SK-N-SH treated with all-trans-retinoic acid at 6 μM for 48 hours (cell line): Measurements from ENCODE around the gene NFATC3.

Experiments used
- TCF4 ChIP-seq: fragments of 250-450 bp; sonication (Bioruptor Pico); IDR thresholded peaks from 2 replicates; pipeline ENCODE4 v1.8.0; 2021; ENCODE audit warnings: mild to moderate bottlenecking, moderate library complexity, borderline replicate concordance
- TOX ChIP-seq: fragments of 250-450 bp; sonication (Bioruptor Pico); IDR thresholded peaks from 2 replicates; pipeline ENCODE4 v1.8.0; 2021; ENCODE audit warnings: mild to moderate bottlenecking, moderate library complexity, borderline replicate concordance
- ZC3H10 ChIP-seq: fragments of 250-450 bp; sonication (Bioruptor Pico); IDR thresholded peaks from 2 replicates; pipeline ENCODE4 v1.5.1; 2021; ENCODE audit warnings: mild to moderate bottlenecking, moderate library complexity
- ZFP30 ChIP-seq: fragments of 450-650 bp; formaldehyde crosslinking; IDR thresholded peaks from 2 replicates; pipeline ENCODE4 v1.5.0; 2022; ENCODE audit warnings: mild to moderate bottlenecking, moderate library complexity
- ZNF70 ChIP-seq: fragments of 450-650 bp; formaldehyde crosslinking; IDR thresholded peaks from 2 replicates; pipeline ENCODE4 v1.5.0; 2020; ENCODE audit warnings: mild to moderate bottlenecking, moderate library complexity

GRCh38 chr16:68247932-68248331, 162.8 kb downstream of the NFATC3 start:
- TF ChIP-seq ZNF70 = no peak
- TF ChIP-seq TOX (CRISPR knock-in tag) = no peak
- TF ChIP-seq ZFP30 = no peak
- no peak for TF ChIP-seq ZC3H10 (CRISPR knock-in tag)
- TF ChIP-seq TCF4 (CRISPR knock-in tag) = no peak
